Stimulated activated CD8-positive, alpha-beta memory T cell treated with anti-CD3 and anti-CD28 coated beads, Interleukin-2, amount 100 ng/mL, for 1 hour (primary cell): ENCODE measurements around the gene VPS13C.

ENCODE experiments used
- DNase-seq, 2 donors: peaks; one replicate each; pipeline ENCODE4 v3.0.0-alpha.2; 2020; ENCODE audit warnings: low read depth in 2 of 2

Gene VPS13C

DNA sequence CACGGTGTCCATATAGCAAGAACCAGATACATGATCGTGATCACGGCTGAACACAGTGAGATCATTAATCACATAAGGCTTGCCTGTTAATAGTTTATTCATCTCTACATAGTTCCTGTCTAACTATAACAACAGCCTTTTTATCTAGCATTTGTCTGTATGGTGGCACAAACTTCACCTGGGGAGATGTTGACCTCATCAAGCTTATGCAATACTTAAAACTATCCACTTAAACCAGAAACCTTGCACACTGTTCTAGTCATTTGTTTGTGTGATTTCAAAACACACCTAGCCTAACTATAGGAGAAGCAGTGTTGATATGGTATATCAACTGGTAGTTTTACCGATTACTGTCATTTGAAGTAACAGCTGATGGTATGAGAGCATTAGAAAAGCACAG, 124.8 kb downstream of the VPS13C start:
- no peak for DNase-seq

DNA sequence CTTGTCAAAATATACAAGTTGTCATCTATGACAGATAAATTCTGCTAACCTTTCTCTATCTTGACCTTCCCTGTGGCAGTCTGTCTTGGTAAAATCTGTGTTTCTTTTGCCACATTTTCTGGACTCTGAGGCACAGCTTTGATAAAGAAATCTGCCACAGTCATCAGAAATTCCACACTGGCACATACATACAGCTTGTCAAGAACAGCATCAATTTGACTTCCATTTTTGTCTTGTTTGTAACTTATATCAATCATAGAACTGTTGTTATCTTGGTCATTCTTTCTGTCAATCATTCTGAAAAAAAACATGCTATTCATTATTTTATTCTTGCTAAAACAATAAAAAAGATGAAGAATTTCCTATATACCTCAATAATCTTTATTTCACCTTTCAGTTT, 130.8 kb downstream of the VPS13C start:
- DNase-seq, result no peak

DNA sequence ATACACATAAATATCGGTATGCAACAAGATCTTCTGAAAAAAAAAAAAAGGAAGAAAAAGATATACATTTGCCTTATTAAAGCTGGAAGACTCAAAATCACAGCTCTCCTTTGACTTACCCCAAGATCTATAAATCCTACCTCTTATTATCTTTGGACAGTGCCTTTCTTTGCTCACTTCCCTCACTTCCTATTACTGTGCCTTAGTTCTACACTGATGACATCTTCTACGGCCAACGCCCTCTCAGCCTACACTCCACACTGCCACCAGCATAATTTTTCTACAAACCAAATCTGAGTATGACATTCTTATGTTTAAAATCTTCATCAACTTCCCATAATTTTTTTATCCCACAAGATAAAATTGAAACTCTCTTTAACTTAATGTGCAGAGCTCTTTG, 137.1 kb downstream of the VPS13C start:
- DNase-seq, result no peak

DNA sequence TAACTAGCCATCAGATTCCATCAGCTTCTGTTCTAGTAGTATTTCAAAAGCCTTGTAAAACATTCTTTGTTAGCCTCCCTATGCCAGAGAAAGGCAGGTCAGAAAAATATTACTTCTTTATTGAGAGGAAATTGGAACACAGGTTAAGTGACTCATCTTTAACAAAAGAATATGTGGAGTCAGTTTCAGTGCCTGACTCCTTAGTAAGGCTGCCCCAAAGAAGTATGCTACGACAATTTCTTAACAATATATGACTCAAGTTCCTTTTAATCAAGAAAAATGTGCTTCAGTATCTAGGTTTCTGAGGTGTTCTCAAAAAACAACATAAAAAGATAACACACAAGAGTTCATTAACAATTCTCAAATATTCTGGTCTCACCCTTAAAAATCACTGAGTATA, 139.2 kb downstream of the VPS13C start:
- DNase-seq, result no peak

DNA sequence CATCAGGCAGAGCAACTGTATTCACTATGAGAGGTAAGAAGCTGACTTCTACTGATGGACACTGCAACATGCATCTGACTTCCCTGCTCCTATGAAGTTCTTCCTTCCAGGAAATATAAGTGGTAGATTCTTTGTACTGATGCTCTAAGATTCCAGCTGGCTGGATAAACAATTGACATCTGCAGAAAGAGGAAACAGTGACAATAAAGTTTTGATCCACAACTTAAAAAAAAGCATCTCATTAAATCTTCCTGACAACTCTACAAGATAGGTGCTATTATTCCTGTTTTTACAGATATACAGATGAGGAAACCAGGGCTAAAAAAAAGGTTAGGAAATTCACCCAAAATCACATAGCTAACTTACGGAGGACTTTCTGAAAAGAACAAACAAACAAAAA, 142.8 kb downstream of the VPS13C start:
- DNase-seq, result no peak

DNA sequence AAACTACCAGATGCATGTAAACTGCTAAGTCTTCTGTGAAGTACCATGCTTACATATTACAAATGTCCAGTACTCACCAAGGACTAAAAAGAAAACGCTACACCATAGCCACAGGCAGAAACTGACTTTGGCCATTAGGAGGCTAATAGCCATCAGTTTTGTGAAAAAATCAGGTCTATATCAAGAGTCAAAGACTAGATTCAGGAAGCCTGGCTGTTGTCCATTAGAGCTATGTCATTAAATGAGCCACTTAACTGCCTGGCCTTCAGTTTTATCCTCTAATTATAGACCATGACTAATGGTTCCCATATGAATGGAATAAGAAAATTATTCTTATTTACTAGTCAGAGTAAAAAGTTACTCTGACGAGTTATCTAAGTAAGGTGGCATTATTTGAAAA, 144.1 kb downstream of the VPS13C start:
- no peak for DNase-seq

DNA sequence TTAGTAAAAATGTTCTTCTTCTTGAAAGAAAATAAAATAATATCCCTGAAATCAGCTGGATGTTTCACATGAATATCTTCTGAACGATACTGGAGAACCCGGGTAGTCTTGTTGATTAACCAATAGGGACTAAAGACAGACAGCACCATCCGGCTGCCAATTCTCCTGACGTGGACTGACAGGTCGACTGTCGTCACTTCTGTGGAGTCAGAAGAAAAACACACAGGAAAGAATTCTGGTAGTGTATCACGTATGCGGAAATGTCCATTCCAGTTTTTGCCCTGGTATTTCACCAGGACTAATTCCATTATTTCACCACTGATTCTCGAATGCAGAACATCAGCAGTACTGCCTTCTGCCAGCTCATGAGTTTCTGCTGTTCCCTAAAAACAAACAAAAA, 144.6 kb downstream of the VPS13C start:
- no peak for DNase-seq

DNA sequence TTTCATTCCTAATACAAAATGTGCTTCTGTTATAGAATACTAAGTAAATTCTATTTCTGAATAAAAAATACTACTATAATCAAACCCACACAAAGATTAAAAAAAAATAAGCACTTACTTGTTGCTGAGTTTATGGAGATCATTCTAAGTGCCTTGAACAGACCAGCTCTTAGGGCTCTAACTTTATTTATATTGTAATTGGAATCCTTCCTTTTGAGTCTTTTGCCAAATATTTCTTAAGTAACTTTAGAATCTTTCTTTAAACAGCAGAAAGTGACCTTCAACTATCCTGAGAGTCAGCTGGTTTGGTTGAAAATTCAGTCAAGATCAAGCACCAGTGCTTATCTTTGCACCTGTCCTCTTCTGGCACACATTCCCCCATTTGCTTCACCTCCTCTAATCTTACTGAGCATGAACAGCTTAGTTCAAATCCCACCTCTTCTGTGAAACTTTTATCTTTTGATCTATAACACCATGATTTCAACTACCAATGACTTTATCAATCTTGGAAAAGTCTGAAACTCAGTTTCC, 149.3 kb downstream of the VPS13C start:
- no peak for DNase-seq

DNA sequence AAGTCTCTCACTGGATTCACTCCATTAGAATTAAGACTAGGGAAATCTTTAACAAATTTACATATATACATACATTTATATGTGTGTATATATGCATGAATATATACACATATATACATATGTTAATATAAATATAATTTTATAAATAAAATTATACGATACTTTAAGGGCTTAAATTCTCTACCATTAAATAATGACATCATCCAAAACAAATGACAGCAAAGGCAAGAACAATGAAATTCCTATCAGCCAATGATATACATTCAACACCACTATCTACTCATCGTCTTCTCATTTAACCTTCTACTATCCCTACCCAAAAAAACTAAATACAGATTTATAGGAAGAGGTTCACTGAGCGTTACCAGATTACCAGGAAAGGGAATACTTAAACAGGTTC, 152.0 kb downstream of the VPS13C start:
- no peak for DNase-seq

DNA sequence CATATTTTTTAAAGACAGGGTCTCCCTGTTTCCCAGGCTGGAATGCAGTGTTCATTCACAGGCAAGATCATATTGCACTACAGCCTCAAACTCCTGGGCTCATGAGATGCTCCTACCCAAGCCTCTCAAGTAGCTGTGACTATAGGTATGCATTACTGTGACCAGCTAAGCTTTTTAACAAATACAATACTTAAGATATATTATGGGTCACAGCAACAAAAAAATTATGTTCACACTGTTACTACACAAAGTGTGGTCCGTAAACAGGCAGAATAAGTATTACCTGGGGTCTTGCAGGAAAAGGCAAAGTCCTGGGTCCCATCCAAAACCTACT, 152.5 kb downstream of the VPS13C start:
- no peak for DNase-seq

DNA sequence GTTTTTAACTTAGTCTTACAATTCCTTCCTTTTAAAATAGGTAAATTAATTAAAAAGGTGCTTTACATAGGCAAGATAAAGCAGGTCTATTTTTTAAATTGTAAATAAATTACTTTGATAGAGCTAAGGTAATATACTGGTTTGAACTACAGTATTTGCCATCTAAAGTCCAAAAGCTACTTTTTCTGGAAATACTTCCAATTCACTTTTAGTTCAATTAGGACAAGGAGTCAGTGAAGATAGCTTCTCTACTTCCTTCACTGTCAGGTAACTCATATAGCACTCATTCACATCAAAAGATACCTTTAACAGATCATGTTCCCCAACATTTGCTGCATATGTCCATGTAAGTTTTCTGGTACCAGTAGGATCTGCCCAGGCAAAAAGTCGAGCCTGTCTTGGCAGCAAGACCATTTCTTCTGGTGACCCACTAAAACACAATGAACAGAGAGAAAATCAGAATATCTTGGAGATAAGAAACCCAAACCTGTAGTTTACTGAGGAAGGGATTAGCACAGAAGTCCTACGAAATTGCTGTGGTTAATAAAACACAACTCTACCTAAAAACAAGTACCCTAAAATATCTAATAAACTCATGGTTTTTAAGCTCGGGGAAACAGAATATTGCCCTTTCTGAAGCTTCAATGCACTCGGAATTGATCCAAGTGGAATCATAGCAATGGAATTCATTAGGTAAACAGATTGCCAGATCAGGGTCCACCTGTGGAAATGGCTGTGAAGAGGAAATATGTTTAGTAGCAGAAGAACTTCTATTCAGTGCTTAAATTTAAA, 153.1 kb downstream of the VPS13C start:
- DNase-seq, result no peak

DNA sequence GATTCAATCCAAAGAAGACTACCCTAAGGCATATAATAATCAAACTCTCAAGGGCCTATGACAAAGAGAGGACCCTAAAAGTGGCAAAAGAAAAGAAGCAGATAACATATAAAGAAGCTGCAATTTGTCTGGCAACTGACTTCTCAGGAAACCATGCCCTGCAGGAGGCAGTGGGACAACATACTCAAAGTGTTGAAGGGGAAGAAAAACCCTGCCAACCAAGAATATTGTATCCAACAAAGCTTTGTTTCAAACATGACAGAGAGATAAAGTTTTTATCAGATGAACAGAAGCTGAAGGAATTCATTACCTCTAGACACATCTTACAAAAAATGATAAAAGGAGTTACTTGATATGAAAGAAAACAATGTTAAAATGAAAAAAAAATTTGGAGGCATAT, 167.1 kb downstream of the VPS13C start:
- DNase-seq, result no peak

DNA sequence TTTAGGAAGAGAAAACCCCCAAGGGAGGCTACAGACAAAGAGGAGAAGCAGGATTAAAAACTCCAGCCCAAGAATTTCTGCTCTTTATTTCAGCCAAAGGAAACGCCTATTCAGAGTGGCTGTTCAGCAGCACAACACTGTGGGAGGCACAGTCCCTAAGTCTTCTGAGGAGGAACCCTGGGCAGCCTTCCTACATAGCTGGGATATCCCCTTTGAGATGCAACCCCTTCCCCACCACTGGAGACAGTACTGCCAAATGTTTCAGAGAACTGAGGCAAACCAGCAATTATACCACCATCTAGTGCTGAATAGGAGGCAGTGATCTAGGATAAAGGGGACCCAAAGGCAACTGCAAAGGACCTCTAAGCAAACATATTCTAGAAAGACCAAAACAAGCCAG, 168.1 kb downstream of the VPS13C start:
- DNase-seq, result no peak

DNA sequence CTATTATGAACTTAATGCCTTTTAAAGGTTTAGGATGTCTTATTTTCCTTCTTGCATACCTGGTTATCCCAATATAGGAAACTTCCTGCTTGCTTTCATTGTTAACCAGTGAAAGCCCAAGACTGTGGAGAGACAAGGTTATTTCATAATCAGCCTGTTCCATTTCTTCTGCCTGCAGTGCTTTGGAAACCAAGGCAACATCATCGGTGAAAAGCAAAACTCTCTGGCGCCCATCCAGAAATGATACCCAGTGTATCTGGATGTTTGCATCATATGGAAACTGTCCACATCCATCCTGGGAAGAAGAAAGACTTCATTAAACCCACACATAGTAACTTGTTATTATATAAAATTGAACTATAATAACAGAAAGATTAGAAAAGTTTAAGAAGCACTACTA, 170.1 kb downstream of the VPS13C start:
- DNase-seq, result no peak

DNA sequence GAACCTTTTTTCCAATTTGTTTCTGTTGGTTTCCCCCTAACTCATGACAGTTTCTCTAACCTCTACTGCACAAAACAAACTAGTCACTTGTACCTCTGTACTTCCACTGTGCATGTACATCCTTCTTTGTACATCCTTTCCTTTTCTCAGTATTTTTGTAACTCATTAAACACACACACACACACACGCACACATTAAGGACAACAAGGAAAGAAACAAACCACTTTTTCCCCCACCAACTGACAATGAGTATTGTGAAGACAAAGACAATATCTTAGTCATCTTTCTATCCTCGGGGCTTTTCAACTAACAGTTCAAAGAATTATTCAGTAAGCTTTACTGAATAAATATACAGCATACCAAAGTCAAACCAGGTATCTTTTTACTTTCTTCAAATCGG, 170.5 kb downstream of the VPS13C start:
- no peak for DNase-seq

DNA sequence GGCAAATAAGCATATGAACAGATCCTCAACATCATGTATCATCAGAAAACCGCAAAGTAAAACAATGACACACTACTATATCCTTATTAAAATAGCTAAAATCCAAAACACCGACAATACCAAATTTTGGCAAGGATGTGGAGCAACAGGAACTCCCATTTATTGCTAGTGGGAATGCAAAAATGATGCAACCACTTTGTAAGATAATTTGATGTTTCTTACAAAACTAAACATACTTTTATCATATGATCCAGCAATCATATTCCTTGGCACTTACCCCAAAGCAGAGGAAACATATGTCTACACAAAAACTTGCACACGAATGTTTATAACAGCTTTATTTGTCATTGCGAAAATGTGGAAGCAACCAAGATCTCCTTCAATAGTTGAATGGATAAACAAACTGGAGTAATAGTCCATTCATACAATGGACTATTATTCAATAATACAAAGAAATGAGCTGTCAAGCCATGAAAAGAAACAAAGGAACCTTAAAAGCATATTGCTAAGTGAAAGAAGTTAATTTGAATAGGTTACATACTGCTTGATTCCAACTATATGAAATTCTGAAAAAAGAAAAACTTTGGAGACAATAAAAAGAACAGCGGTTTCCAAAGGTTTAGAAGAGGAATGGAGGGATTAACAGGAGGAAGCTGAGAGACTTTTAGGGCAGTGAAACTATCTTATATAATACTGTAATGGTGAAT, 172.0 kb downstream of the VPS13C start:
- DNase-seq, result no peak

DNA sequence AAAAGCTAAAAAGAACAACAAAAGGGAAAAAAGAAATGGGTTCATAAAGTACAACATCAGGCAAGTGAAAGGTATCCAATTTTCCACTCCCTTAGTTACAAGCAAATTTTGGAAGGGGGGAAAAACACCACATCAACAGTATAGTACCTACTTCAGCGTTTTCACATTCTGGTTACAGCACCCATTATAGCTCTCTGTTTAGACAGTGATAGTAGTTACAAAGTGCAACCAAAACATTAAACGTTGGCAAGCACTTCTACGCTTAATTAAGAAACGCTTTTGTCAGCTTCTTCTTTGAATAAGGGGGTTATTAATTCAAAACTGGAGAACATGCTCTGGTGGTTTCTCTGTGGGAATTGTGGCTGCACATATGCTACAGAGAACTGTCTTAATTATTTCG, 180.2 kb downstream of the VPS13C start:
- no peak for DNase-seq

DNA sequence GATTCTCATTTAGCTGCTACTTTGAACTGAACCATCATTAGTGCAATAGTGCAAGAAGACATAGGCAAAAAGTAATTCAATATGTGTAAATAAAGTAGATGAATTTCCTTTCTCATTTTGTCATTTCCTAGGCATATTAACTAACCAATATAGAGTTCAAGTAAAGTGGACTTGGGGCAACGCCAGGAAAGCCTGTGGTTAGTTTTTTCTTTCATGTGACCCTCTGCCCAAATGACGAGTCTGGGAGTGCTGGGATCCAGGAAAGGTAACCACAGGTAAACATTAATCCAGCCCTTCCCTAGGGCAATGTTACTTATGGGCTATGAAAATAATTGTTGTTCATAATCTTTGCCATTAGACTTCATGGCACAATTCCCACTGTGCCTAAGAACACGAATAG, 181.0 kb downstream of the VPS13C start:
- DNase-seq, result no peak

DNA sequence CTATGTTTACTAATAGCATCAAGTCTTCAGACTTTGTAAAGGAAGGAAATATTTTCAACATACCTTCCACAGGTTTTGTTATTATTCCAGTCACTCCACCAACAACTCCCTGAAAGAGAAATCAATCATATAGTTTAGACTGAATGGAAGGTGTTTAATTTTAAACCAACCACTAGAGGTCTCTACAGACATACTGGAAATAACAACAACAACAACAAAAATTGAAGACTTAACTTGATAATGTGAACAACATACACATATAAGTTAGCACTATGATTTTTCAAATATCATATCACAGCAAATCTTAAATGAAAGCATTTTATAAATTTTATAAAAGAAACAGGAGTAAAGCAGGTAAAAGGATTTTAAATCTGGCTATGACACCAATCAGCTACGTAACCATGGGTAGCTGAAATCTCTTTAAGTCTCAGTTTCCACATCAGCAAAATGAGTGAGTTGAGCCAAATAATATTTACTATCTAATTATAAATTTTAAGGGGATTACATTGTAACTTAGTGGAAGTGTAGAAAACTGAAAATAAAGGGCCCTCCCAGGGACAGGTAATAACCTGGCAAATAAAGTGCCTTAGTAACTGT, 188.2 kb downstream of the VPS13C start:
- DNase-seq, result no peak

DNA sequence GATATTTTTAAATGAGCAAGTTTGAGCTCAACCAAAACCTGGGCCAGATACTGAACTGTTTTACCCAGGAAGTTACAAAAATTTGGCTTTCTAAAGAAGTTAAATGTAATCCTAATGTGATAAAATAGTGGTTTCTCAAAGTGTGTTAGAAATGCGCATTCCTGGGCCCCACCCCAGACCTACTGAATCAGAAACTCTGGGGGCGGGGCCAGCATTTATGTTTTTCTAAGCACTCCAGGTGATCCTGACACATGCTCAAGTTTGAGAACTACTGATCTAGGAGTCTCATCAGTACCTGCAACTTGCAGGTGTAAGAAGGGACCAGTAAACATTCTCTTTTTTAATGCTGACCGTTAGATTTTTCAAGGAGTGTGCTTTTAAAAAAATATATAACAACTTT, 190.6 kb downstream of the VPS13C start:
- DNase-seq, result no peak

DNA sequence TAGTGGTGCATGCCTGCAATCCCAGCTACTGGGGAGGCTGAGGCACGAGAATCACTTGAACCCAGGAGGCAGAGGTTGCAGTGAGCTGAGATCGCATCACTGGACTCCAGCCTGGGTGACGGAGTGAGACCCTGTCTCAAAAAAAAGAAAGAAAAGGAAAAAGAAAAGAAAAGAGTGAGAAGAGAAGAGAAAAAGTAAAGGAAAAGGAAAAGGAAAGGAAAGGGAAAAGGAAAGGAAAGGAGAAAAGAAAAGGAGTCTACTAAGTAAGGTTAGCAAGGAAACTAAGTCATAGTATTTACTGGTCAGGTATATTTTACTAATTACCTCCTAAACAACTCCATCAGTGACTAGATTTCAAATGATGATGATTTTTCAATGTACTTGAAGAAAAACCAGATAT, 198.3 kb downstream of the VPS13C start:
- DNase-seq, result no peak

DNA sequence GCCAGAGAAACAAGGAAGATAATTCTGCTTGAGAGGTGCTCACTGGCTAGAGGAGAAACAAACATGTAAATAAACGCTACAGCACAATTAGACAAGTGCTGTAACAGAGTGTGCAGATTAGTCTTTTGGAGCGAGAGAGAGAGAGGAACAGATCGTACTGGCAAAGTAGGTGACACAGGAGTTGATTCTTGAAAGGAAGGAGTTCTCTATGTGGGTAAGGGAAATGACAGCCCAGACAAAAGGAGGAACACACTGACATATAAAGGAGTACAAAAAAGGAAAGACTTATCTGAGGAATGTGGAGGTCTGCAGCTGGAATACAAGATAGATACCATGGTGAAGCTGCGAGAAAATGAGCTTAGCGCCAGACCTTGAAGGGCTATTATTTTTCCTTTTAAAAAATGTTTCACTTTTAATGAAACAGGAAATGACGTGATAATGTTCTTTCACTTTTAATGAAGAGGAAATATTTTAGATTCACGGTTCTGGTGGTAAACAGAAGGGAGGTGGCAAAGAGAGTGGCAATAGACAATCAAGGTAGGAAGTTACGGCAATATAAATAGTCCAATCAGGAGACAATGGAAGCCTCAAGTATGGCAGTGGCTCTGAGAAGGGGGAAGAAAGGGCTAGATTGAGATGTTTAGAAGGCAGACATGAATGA, 202.9 kb downstream of the VPS13C start:
- DNase-seq, result no peak

DNA sequence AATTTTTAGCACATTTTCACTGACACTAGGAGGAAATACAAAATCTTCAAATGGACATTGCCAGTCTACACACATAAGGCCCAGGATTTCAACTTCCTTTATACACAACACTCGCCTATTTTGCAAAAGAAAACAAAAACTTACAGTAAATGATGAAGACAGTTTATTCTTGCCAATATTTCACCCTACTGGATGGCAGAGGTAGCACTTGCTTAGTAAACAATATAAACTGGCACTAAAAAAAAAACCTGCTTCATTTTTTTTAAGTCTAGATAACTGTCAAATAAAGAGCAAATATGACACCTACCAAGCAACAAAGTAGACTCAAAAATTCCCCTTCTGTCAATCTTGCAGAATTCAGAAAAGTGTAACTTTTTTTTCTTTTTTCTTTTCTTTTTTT, 204.0 kb downstream of the VPS13C start:
- no peak for DNase-seq
